ENCODE data around the gene SV2B. TPM values are rescaled to one million over a fixed set of nuclear protein-coding genes. Genes with fewer than 3 reads are reported as not detected.

SV2B gene
- total and polyA plus RNA-seq, 9 of the 15 experiments (the other 6 are each of a cell fraction or from before 2014, with no cell fraction given) = 0.01 to 0.25 (median 0.11) TPM

DNA sequence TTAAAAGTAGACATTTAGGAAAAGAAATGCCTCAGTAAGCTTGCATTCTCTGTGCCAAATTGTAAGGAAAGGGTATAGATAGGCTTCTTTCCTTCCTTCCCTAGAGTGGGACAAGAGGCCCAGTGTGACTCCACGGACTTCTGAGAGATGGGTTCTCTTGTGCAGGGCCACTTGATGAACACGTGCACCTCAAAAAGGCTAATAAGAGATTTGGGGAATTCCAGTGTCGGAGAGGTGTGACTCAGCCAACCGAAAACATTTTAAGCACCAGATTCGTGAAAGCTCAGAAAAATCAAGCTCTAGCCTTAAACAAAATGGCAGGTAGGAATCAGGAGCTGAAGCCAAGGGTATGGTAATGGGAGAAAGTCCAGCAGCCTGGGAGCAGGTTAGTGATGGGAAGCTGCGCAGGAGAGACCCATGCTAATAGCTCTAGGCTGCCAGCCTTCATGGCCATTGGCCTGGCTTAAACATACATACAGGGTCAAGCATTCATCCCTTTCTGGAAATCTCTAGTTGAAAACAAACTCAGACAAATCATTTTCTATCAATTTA lies 56.2 kb downstream of the SV2B start:
- Histone ChIP-seq H3K4me3 (no peak overlapping the region), H3K4me2 (ENCODE audit: insufficient read depth, low read length) (no peak overlapping the region), H2AFZ (ENCODE audit: low read depth, low read length) (no peak overlapping the region), H3K4me1 (replicated peaks in 1 of 2; ENCODE audit: control insufficient read depth in 2 of 2, insufficient read depth in 2 of 2, low read length in 2 of 2) (no peaks in the 10 kb centered on the region), H3K36me3 (ENCODE audit: control insufficient read depth, insufficient read depth, low read length) (no peaks in the 10 kb centered on the region), H4K20me1 (replicated peaks; ENCODE audit: control insufficient read depth, insufficient read depth, low read length) (no peaks in the 10 kb centered on the region), H3K27me3 (ENCODE audit: control insufficient read depth in 2 of 2, insufficient read depth in 2 of 2, low read length in 2 of 2) (no peaks in the 10 kb centered on the region), H3K27ac (ENCODE audit: extremely low read depth, low read depth, low read length) (no peak overlapping the region), H3K9me3 (replicated peaks; ENCODE audit: control insufficient read depth, insufficient read depth, low read depth, low read length) (no peaks in the 10 kb centered on the region), H3K79me2 (ENCODE audit: control insufficient read depth, insufficient read depth, low read length) (no peaks in the 10 kb centered on the region), H3K9ac (ENCODE audit: insufficient read depth in 1 of 2, low read depth in 2 of 2, low read length in 2 of 2) (no peak overlapping the region), H3K9me1 (ENCODE audit: control insufficient read depth, insufficient read depth, low read length) (no peaks in the 10 kb centered on the region)
- DNase-seq (ENCODE audit: extremely low read depth in 1 of 4, low spot score in 3 of 4) (no peak), FAIRE-seq (no peak), ATAC-seq (no peak)
- no TSS peak for BruUV-seq (replicated peaks)
- intact Hi-C loops (cut with micrococcal nuclease) (no loop called here), in situ Hi-C loops (cut with MboI) (no loop called here)
- CTCF ChIA-PET (ENCODE audit: low intra/inter-chr PET ratio) = no interaction called here
- TF ChIP-seq POLR3A (IDR thresholded peaks at IDR 0.05; ENCODE audit: borderline replicate concordance, extremely low read depth, insufficient read depth, insufficient read length) (no peak), ZNF551 (CRISPR knock-in tag; IDR thresholded peaks at IDR 0.05) (no peak), SMARCE1 (IDR thresholded peaks at IDR 0.05) (no peak), CTCF (IDR thresholded peaks at IDR 0.05 in 2 of 3, conservative IDR thresholded peaks at IDR 0.05 in 1 of 3; ENCODE audit: insufficient read depth in 2 of 3, low read depth in 1 of 3, low read length in 3 of 3) (no peak), ZNF586 (CRISPR knock-in tag; conservative IDR thresholded peaks at IDR 0.05) (no peak), ZNF24 (IDR thresholded peaks at IDR 0.05) (no peak), TSC22D4 (tag; IDR thresholded peaks at IDR 0.05) (no peak), PHF21A (IDR thresholded peaks at IDR 0.05; ENCODE audit: borderline replicate concordance, low read depth) (no peak), ZNF165 (CRISPR knock-in tag; IDR thresholded peaks at IDR 0.05; ENCODE audit: borderline replicate concordance) (no peak), SIN3A (IDR thresholded peaks at IDR 0.05; ENCODE audit: borderline replicate concordance in 2 of 2, control insufficient read depth in 1 of 2, low read depth in 2 of 2, low read length in 2 of 2) (no peak), CBX8 (IDR thresholded peaks at IDR 0.05; ENCODE audit: borderline replicate concordance, extremely low read depth, low read depth, low read length, poor library complexity, severe bottlenecking) (no peak), GATA2 (CRISPR knock-in tag; IDR thresholded peaks at IDR 0.05) (no peak), HNRNPH1 (optimal IDR thresholded peaks at IDR 0.05; ENCODE audit: low read depth, low read length) (no peak), EP300 (IDR thresholded peaks at IDR 0.05; ENCODE audit: low read length) (no peak)
- 2% methylated on average over 6 of the region's 6 CpGs for WGBS (ENCODE audit: insufficient coverage, low coverage, missing lambda C conversion rate)
- POLR2A ChIA-PET = no interaction called here

All from K562 (cell line).